Panc1 (cell line): Measurements from ENCODE around the gene ZNF521. TPM values are rescaled to one million over a fixed set of nuclear protein-coding genes. Genes with fewer than 3 reads are reported as not detected.

Experiments
- ATAC-seq: fragments of 200-7000 bp; cut with Tn5 transposase; 2 replicates; pipeline ENCODE4 v1.9.1; 2020; ENCODE audit warnings: mild to moderate bottlenecking, moderate library complexity
- BruUV-seq: library from RNA; stranded (reverse); fragments of 400-500 nt; replicated peaks from 2 replicates; lab custom pipeline; 2021; lab: Mats Ljungman, UMichigan
- CTCF ChIA-PET: fragments of 300-600 bp; sonication (Branson Sonifier 250); formaldehyde crosslinking; loops from one replicate; lab custom pipeline; 2022; ENCODE audit warnings: antibody characterized with exemption; lab: Charles Lee
- POLR2A ChIA-PET: fragments of 300-600 bp; sonication (Branson Sonifier 250); formaldehyde crosslinking; loops from one replicate; lab custom pipeline; 2022; ENCODE audit warnings: antibody characterized with exemption; lab: Charles Lee
- DNase-seq: peaks from one replicate; pipeline ENCODE4 v3.0.0-alpha.2; 2010; ENCODE audit warnings: low read depth, low spot score
- H3K27ac ChIP-seq: 2 replicates; pipeline ENCODE4 v1.5.1; 2011; ENCODE audit warnings: mild to moderate bottlenecking, low read length, inconsistent platforms
- H3K27me3 ChIP-seq: fragments of 200-500 bp; sonication (Bioruptor generic); 2 replicates; pipeline ENCODE4 v1.6.0; 2014; ENCODE audit warnings: low read length, inconsistent platforms; ENCODE audit not compliant: control insufficient read depth, insufficient read depth
- H3K36me3 ChIP-seq: fragments of 200-500 bp; sonication (Bioruptor generic); 2 replicates; pipeline ENCODE4 v1.5.1; 2014; ENCODE audit warnings: inconsistent platforms, mild to moderate bottlenecking, low read length, moderate library complexity; ENCODE audit not compliant: control insufficient read depth, insufficient read depth
- H3K4me1 ChIP-seq: 2 replicates; pipeline ENCODE4 v1.5.1; 2011; ENCODE audit warnings: inconsistent platforms, mild to moderate bottlenecking, low read length, moderate library complexity; ENCODE audit not compliant: control insufficient read depth, insufficient read depth
- H3K4me3 ChIP-seq, 2 experiments: 2 replicates each; pipeline ENCODE4 v1.5.1; 2011 to 2012; ENCODE audit warnings: low read depth in 2 of 2, low read length in 2 of 2, mild to moderate bottlenecking in 2 of 2, inconsistent platforms in 1 of 2, moderate library complexity in 1 of 2
- H3K9me3 ChIP-seq: fragments of 200-500 bp; sonication (Bioruptor generic); 2 replicates; pipeline ENCODE4 v1.5.1; 2014; ENCODE audit warnings: low read depth, mild to moderate bottlenecking, inconsistent platforms, low read length, moderate library complexity; ENCODE audit not compliant: control insufficient read depth, insufficient read depth
- POLR2AphosphoS5 ChIP-seq: IDR thresholded peaks from 2 replicates; pipeline ENCODE4 v1.6.1; 2012; ENCODE audit warnings: mild to moderate bottlenecking, low read depth, low read length, moderate library complexity
- SIN3A ChIP-seq: IDR thresholded peaks from 2 replicates; pipeline ENCODE4 v1.6.1; 2012; ENCODE audit warnings: low read depth, mild to moderate bottlenecking, low read length, moderate library complexity, borderline replicate concordance; ENCODE audit not compliant: insufficient read depth
- TCF7L2 ChIP-seq: IDR thresholded peaks from 2 replicates; pipeline ENCODE4 v1.6.1; 2011; ENCODE audit warnings: mild to moderate bottlenecking, low read depth, low read length, inconsistent platforms
- in situ Hi-C: cut with HindIII; loops from 2 replicates; pipeline ENCODE4 v1.10.0; 2016; ENCODE audit warnings: low sequenced_read_pairs, low pct_unique_long_range_greater_than_20kb
- intact Hi-C: fragments of 100-400 bp; cut with micrococcal nuclease; formaldehyde crosslinking; loops from one replicate; pipeline ENCODE4 v1.10.0; 2022; ENCODE audit not compliant: unreplicated experiment
- total RNA-seq: library from RNA; stranded (reverse); gene quantifications from one replicate; pipeline ENCODE4 v1.2.1, GENCODE V29; 2021; ENCODE audit not compliant: unreplicated experiment
- TF ChIP-seq, protein P1 (sequence below): fragments of 450-650 bp; IDR thresholded peaks from 2 replicates; pipeline ENCODE4 v1.5.1; 2017; ENCODE audit warnings: mild to moderate bottlenecking
- TF ChIP-seq, protein P2 (sequence below), 2 experiments: IDR thresholded peaks; 2 replicates each; pipeline ENCODE4 v1.6.1; 2011 to 2012; ENCODE audit warnings: low read depth in 2 of 2, control low read depth in 1 of 2, low read length in 1 of 2, mild to moderate bottlenecking in 1 of 2, moderate library complexity in 1 of 2; ENCODE audit not compliant: insufficient read depth in 1 of 2

ZNF521 gene
- total RNA-seq, 1 experiment from 2014 or later = 0.15 TPM

DNA sequence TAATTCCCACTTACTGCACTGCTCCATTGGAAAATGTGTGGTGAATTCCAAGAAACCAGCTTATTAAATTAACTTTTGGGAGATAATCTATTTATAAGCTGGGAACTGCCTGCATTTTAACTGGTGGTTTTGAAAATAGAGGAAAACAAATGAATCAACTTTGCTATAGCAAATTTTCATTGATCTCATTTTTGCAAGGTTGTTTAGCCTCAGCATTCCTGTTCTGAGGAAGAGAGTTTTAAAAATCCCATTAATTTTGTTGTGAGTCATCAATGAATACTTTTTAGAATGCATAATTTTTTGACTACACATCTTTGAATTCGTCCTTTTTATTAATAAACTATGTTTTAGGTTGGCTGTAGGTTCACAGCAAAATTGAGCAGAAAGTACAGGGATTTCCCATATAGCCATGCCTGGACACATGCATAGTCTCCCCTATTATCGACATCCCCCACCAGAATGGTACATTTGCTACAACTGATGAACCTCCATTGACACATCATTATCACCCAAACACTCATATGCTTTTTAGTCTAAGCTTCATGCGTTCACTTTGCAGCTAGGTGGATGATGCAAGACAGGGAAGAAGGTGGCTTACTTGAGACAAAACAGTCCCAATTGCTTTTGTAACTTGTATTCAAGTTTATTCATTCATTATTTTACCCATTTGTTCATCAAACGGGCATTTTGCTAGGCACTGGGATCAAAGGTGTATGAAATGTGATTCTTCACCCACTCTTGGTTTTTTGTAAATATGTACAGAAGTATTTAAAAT, 106.9 kb downstream of the ZNF521 start:
- POLR2A ChIA-PET = no interaction called here
- intact Hi-C loops = no loop called here
- no peak for ATAC-seq

DNA sequence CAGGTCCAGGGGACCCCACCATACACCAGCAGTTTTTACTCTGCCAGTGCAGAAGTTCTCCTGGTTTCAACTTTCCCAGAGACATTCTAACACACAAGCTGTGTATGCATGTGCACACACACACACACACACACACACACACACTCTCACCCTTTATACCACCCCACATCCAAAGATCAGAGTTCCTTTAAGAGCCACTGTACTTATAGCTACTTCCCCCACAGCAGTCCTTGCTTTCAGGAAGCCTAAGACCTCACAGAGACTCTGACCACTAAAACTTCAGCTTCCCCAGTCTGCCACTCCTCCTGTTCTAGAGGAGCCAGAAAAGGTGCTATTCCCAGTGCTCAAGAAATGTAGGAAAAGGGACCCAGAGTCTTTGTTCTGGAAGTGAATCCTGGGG, 107.8 kb downstream of the ZNF521 start:
- no peaks in the 10 kb centered on the region for H3K4me1 ChIP-seq
- no TSS peak for BruUV-seq
- in situ Hi-C loops = no loop called here
- H3K27me3 ChIP-seq = no peaks in the 10 kb centered on the region
- H3K36me3 ChIP-seq = no peaks in the 10 kb centered on the region
- intact Hi-C loops = no loop called here
- ChIA-PET CTCF (no interaction called here), POLR2A (no interaction called here)
- no peak overlapping the region for H3K4me3 ChIP-seq
- TF ChIP-seq, protein P1, sequence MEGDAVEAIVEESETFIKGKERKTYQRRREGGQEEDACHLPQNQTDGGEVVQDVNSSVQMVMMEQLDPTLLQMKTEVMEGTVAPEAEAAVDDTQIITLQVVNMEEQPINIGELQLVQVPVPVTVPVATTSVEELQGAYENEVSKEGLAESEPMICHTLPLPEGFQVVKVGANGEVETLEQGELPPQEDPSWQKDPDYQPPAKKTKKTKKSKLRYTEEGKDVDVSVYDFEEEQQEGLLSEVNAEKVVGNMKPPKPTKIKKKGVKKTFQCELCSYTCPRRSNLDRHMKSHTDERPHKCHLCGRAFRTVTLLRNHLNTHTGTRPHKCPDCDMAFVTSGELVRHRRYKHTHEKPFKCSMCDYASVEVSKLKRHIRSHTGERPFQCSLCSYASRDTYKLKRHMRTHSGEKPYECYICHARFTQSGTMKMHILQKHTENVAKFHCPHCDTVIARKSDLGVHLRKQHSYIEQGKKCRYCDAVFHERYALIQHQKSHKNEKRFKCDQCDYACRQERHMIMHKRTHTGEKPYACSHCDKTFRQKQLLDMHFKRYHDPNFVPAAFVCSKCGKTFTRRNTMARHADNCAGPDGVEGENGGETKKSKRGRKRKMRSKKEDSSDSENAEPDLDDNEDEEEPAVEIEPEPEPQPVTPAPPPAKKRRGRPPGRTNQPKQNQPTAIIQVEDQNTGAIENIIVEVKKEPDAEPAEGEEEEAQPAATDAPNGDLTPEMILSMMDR = no peak
- TF ChIP-seq TCF7L2 = no peak
- TF ChIP-seq POLR2AphosphoS5 = no peak
- TF ChIP-seq, protein P2, sequence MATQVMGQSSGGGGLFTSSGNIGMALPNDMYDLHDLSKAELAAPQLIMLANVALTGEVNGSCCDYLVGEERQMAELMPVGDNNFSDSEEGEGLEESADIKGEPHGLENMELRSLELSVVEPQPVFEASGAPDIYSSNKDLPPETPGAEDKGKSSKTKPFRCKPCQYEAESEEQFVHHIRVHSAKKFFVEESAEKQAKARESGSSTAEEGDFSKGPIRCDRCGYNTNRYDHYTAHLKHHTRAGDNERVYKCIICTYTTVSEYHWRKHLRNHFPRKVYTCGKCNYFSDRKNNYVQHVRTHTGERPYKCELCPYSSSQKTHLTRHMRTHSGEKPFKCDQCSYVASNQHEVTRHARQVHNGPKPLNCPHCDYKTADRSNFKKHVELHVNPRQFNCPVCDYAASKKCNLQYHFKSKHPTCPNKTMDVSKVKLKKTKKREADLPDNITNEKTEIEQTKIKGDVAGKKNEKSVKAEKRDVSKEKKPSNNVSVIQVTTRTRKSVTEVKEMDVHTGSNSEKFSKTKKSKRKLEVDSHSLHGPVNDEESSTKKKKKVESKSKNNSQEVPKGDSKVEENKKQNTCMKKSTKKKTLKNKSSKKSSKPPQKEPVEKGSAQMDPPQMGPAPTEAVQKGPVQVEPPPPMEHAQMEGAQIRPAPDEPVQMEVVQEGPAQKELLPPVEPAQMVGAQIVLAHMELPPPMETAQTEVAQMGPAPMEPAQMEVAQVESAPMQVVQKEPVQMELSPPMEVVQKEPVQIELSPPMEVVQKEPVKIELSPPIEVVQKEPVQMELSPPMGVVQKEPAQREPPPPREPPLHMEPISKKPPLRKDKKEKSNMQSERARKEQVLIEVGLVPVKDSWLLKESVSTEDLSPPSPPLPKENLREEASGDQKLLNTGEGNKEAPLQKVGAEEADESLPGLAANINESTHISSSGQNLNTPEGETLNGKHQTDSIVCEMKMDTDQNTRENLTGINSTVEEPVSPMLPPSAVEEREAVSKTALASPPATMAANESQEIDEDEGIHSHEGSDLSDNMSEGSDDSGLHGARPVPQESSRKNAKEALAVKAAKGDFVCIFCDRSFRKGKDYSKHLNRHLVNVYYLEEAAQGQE (IDR thresholded peaks at IDR 0.05; ENCODE audit: insufficient read depth in 1 of 2, low read depth in 2 of 2, low read length in 1 of 2) = no peak
- no peak for TF ChIP-seq SIN3A
- H3K9me3 ChIP-seq = no peaks in the 10 kb centered on the region
- H3K27ac ChIP-seq = no peak overlapping the region
- ATAC-seq = no peak
- no peak for DNase-seq

More for the DNA sequence above, 106.9 kb downstream of the ZNF521 start:
- CTCF ChIA-PET = no interaction called here
- no peak for DNase-seq
- H3K4me1 ChIP-seq = no peaks in the 10 kb centered on the region
- no peaks in the 10 kb centered on the region for H3K36me3 ChIP-seq
- no TSS peak for BruUV-seq
- no peaks in the 10 kb centered on the region for H3K9me3 ChIP-seq
- no peak overlapping the region for H3K4me3 ChIP-seq
- H3K27me3 ChIP-seq = no peaks in the 10 kb centered on the region
- TF ChIP-seq SIN3A (no peak), POLR2AphosphoS5 (no peak), TCF7L2 (no peak)
- TF ChIP-seq, protein P2 (IDR thresholded peaks at IDR 0.05; ENCODE audit: insufficient read depth in 1 of 2, low read depth in 2 of 2, low read length in 1 of 2) = no peak
- TF ChIP-seq, protein P1 = no peak
- H3K27ac ChIP-seq = no peak overlapping the region
- in situ Hi-C loops = no loop called here
